Activated CD8-positive, alpha-beta memory T cell treated with anti-CD3 and anti-CD28 coated beads for 48 hours (primary cell): ENCODE results near the gene DCTD.

Experiments
- DNase-seq, 3 experiments: peaks; one replicate each; pipeline ENCODE4 v3.0.0-alpha.2; 2020; ENCODE audit warnings: low read depth in 2 of 3, low spot score in 2 of 3

The DCTD gene

GRCh38 chr4:182893474-182894080 is 23.6 kb downstream of the DCTD start:
- DNase-seq = no peak

GRCh38 chr4:182893047-182893446 is 24.1 kb downstream of the DCTD start:
- no peak for DNase-seq

- DNase-seq = no peak
Measured at GRCh38 chr4:182890202-182890601, 27.0 kb downstream of the DCTD start.

GRCh38 chr4:182888891-182889290 is 28.3 kb downstream of the DCTD start:
- DNase-seq = no peak

GRCh38 chr4:182886768-182887167 is 30.4 kb downstream of the DCTD start:
- no peak for DNase-seq

- no peak for DNase-seq
Measured at GRCh38 chr4:182886205-182886604, 31.0 kb downstream of the DCTD start.

- no peak for DNase-seq
Measured at GRCh38 chr4:182885738-182886077, 31.5 kb downstream of the DCTD start.

GRCh38 chr4:182885022-182885737 is 32.0 kb downstream of the DCTD start:
- no peak for DNase-seq

GRCh38 chr4:182884040-182884439 is 33.1 kb downstream of the DCTD start:
- no peak for DNase-seq

- DNase-seq = no peak
Measured at GRCh38 chr4:182883351-182883750, 33.8 kb downstream of the DCTD start.

- no peak for DNase-seq
Measured at GRCh38 chr4:182881914-182882313, 35.3 kb downstream of the DCTD start.

GRCh38 chr4:182880387-182881356 is 36.5 kb downstream of the DCTD start:
- no peak for DNase-seq

- no peak for DNase-seq
Measured at GRCh38 chr4:182879913-182880312, 37.3 kb downstream of the DCTD start.

GRCh38 chr4:182878633-182879495 is 38.3 kb downstream of the DCTD start:
- DNase-seq = no peak

- no peak for DNase-seq
Measured at GRCh38 chr4:182877326-182877883, 39.8 kb downstream of the DCTD start.

- no peak for DNase-seq
Measured at GRCh38 chr4:182876427-182876826, 40.8 kb downstream of the DCTD start.

- no peak for DNase-seq
Measured at GRCh38 chr4:182875453-182876405, 41.5 kb downstream of the DCTD start.

GRCh38 chr4:182874797-182875345 is 42.3 kb downstream of the DCTD start:
- DNase-seq = no peak

GRCh38 chr4:182874304-182874751 is 42.9 kb downstream of the DCTD start:
- DNase-seq = no peak
